ENCODE measurements around the gene FALEC.

DNA sequence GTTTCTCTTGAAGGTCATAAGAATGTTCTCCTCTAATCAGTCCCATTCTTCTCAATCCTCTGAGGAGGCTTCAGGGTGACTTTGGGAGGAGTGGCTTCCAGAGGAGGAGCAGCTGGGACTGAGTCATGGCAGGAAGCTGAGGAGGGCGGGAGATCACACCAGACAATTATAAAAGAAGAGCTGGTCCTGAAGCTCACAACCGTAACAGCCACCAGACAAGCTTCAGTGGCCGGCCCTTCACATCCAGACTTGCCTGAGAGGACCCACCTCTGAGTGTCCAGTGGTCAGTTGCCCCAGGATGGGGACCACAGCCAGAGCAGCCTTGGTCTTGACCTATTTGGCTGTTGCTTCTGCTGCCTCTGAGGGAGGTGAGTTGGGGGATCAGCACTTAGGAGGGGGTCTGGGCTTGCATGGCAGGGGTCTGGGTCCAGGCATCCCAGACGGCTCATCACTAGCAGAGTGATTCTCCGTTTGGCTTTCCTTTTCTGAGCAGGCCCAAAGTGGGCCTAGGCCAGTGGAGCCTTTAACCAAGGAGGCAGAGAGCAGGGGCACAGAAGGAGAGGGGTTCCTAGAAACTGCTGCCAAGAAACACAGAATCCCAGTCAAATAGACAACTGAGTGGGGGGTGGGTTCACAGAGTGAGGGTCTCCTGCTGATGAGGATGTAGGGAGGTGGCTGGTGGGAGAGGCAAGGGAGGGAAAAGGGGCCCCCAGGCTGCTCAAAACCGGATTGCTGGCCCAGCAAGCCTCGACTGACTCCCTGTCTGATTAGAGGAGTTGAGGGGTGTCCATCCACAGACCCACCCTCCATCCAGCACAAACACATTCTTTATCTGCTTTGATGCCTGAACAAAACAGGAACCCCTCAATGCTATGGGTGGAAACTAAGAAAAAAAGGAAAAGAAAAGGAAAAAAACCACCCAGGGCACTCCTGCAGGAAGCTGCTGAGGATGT is 7.4 kb upstream of the FALEC start, which contains the start of gene ECM1:
- TF ChIP-seq, protein P1, sequence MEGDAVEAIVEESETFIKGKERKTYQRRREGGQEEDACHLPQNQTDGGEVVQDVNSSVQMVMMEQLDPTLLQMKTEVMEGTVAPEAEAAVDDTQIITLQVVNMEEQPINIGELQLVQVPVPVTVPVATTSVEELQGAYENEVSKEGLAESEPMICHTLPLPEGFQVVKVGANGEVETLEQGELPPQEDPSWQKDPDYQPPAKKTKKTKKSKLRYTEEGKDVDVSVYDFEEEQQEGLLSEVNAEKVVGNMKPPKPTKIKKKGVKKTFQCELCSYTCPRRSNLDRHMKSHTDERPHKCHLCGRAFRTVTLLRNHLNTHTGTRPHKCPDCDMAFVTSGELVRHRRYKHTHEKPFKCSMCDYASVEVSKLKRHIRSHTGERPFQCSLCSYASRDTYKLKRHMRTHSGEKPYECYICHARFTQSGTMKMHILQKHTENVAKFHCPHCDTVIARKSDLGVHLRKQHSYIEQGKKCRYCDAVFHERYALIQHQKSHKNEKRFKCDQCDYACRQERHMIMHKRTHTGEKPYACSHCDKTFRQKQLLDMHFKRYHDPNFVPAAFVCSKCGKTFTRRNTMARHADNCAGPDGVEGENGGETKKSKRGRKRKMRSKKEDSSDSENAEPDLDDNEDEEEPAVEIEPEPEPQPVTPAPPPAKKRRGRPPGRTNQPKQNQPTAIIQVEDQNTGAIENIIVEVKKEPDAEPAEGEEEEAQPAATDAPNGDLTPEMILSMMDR (IDR thresholded peaks at IDR 0.05) = no peak
- peak in 1 of 2 donors; percentile 47 for TF ChIP-seq POLR2A (IDR thresholded peaks at IDR 0.05)

Data from adrenal gland (tissue), 5 donors.